HG03064 (cell line): ENCODE data around the gene PDLIM7.

ENCODE experiments used
- ATAC-seq: cut with Tn5 transposase; IDR thresholded peaks from one replicate; pipeline ENCODE4 v1.9.1; 2021; ENCODE audit warnings: low read depth; ENCODE audit not compliant: unreplicated experiment

The PDLIM7 gene

DNA sequence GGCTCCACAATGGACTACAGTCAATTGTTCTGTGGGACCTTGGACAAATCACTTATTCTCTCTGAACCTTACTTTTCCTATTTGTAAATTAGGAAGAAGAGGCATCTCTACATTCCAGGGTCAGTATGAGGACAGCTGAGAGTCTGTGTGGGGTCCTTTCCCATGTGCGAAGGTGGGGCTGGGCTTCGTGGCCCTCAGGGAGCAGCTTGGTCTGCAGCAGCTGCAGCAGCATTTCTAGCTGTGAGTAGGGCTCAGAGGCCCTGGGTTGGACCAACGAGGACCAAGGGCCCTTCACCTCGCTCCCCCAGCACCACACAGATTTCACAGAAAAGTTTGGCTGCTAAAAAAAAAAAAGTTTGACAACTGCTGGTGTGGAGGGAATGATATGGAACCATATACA is 28.8 kb upstream of the PDLIM7 start:
- no peak for ATAC-seq

GRCh38 chr5:177524941-177525655 is 27.7 kb upstream of the PDLIM7 start:
- no peak for ATAC-seq

DNA sequence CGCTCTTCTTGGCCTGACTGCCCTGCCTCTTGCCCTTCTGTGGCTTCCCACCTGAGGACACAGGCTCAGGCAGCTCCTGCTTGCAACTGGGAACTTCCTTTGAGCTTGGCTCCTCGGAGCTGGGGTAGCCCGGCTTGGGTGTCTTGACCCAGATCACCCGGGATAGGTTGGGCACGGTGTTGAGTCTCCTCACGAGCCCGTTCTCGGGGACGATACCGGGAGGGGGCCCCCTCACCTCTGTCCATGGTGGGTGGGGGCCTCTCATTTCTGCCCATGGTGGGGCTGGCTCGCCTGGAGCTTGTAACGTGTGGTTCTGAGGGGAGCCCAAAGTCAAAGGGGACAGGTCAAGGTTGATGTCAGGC is 27.1 kb upstream of the PDLIM7 start:
- no peak for ATAC-seq

DNA sequence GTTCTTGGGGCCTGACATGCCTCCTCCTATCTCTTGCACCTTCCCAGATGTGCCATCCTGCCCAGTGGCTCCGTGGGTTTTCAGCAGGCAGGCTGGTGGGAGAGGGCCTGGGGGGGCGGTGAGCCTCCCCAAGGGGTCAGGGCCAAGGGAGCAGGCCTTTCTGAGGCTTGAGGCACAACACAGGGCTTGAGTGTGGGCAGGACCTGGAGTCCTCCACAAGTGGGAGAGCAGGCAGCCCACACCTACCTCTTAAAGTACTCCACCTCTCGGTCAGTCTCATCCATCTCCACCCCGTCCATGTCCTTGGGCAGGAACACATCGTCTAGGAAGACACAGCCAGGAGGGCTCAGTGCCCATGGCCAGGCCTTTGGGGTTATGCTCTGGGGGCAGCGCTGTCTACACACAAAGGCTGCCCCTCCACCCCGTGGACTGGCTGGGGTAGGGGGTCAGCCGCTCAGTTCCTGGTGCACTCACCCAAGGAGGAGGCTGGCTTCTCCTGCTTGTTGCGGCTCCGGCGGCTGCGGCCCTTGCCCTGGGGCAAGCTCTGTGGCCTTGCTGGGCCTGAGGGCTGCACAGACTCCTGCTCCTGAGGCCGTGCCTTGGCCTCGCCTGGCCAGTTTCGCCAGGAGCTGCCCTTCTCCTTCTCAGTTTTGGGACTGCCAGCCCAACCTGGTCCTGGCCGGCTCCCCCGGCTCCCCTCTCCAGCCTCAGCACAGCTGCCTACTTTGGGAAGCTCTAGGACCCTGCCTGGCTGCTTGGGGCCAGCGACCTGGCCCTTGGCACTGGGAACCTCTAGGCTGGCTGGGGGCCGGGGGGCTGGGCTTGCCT is 26.5 kb upstream of the PDLIM7 start:
- ATAC-seq, result no peak

DNA sequence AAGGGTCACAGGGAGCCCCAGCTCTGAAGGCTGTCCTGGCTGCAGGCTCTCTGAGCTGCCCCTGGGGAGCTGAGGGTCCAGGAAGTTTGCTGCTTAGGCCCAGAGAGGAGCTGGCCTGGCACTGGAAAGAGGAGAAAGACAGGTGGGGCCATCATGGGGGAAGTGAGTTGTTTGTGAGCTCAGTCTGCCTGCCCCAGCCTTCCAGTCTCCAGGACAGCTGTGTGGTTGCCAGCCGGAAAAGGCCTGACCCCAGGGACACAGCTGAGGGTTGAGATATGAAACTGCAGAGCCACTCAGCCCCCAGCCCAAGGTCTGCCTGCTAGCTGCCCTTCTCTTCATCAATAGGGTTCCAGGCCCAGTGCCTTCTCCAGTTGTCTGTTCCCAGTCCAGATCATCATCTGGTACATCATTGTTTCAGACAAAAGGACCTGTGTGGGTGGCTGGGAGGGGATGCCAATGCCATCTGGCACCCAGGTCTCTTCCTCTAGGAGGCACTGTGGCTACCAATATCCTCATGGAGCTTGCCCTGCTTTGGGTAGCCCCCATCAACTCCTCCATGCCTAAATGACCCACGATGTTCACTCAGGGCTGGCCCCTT is 23.6 kb upstream of the PDLIM7 start:
- no peak for ATAC-seq

- no peak for ATAC-seq
Measured at GRCh38 chr5:177520271-177520670, 22.9 kb upstream of the PDLIM7 start.

GRCh38 chr5:177519463-177520235 is 22.2 kb upstream of the PDLIM7 start:
- ATAC-seq, result no peak

- peak; percentile 67 for ATAC-seq
Measured at GRCh38 chr5:177516601-177517568, 19.5 kb upstream of the PDLIM7 start, which contains the start of gene DDX41. Gene DDX41, minus strand, starts transcription at chr5:177516961. Its CDS starts 16 bp downstream, at chr5:177516945.

- ATAC-seq, result no peak
Measured at GRCh38 chr5:177515580-177515979, 18.2 kb upstream of the PDLIM7 start.

DNA sequence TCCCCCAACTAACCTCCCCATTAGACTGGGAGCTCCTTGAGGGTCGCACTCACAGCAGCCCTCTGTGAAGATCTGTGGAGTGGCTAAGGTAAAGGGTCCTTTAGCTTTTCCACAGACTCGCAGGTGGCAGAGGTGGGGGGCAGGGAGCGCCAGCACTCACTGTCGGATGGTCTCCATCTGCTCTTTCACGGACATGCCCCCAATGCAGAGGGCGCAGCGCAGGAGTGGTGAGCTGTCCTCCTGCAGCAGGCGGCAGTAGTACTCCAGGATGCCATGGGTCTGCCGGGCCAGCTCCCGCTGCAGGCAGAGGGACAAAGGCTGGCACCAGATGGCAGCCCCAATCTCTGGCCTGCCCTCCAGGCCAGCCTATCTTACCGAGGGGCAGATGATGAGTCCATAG is 17.1 kb upstream of the PDLIM7 start:
- ATAC-seq, result no peak

- no peak for ATAC-seq
Measured at GRCh38 chr5:177513500-177513899, 16.1 kb upstream of the PDLIM7 start.

DNA sequence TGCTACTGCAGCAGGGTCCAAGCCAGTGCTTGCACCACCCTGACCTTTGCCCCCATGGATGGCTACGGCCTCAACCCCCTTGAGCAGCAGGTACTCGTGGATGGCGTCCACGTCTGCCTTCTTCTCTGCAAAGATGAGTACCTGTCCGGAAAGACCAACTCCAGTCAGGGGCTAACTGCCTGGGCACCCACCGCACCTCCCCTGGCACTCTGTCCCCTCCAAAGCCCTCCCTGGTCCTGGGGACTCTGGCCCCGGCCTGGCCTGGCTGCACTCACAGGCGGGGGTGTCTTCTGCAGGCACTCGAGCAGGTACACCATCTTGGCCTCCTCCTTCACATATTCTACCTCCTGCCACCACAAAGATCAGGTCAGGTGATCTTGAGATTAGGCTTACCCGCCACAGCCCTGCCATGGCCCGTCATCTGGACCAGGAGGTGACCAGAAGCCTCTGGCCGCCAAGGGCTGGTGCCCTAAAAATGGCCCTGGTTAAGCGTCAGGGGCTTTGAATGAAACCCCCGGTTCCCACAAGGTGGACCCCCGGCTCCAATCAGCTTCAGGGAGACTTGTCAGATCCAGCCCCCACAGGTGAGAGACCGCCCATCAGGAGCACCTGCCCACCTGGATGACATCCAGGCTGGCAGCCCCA is 15.5 kb upstream of the PDLIM7 start:
- ATAC-seq, result no peak

- no peak for ATAC-seq
Measured at GRCh38 chr5:177511796-177512675, 14.6 kb upstream of the PDLIM7 start.

DNA sequence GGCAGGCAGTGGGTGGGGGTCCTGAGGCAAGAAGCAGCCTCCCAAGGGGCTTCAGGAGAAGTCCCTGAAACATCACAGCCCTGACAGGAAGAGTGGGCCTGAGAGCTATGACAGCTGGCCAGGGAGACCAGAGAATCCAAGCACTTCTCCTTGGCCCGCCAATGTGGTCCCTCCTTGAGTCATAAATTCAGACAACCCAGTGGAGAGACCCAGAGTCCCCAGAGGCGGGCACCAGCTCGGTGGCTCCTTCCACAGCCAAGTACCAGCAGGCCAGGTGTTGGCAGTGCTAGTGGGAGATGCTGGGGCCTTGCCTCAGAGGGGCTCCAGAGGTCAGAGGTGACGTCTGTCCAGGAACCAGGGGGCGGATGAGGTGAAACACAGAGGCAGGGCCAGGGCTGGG is 13.8 kb upstream of the PDLIM7 start:
- ATAC-seq, result no peak

DNA sequence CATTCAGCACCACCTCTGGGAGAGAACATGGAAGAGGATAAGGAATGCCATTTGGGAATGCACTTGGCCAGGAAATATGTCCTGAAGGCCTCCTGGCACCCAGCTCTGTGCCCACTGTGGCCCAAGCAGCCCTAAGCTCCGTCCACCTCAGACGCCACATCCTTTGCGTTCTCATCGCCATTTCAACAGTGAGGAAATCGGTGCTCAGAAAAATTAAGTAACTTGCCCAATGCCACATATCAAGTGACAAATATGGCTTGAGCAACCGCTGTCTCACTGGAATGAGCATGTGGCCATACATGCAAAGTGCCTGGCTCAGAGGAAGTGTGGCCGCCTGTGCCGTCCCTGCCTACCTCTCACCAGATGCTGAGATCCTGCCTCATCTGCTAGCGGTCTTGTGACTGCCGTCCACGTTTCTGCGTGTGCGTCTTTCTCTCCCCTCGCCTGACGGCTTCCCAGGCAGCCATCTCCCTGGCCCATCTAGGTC is 13.2 kb upstream of the PDLIM7 start:
- no peak for ATAC-seq

- ATAC-seq, result no peak
Measured at GRCh38 chr5:177509991-177510566, 12.7 kb upstream of the PDLIM7 start.

DNA sequence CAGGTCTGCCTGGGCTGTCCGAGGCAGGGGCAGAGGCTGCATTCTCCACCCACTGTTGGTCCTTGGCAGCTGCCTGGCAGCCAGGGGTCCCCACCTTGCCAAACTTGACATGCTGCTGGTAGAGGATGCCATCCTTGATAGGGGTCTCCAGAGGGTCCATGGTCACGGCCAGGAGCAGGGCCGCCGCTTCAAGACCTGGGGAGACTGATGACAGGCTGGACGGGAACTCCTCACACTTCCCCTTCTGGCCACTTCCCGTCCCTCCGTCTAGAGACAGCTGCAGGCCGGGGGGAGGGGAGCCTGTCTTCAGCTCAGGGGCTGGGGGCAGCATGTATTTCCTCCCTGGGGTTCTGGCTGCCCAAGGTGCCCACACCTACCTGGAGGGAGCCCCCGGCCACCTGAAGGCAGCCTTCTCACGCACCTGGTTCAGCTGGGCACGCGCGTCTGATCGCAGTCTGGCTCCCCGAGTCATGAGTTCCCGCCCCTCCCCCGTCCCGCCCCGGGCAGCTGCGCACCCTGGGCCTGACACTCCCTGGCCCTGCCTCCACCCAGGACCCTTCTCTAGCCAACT is 12.1 kb upstream of the PDLIM7 start, which contains the start of gene DOK3:
Gene DOK3 (minus strand): TSS at position 446 of the 571 bp plus-strand sequence. CDS start 286 bp downstream, at position 160.
- no peak for ATAC-seq
